HG03432 (cell line): ENCODE data around the gene MEAK7.
A peak's percentile ranks its signal among the peaks of the same experiment; 100 is the strongest.

ENCODE experiments used
- ATAC-seq: cut with Tn5 transposase; IDR thresholded peaks from one replicate; pipeline ENCODE4 v1.9.1; 2021; ENCODE audit warnings: mild to moderate bottlenecking, moderate library complexity; ENCODE audit not compliant: unreplicated experiment

MEAK7 gene

GRCh38 chr16:84513123-84513522, 8.7 kb upstream of the MEAK7 start:
- ATAC-seq = no peak

- no peak for ATAC-seq
Measured at GRCh38 chr16:84511831-84512230, 7.4 kb upstream of the MEAK7 start.

- peak; percentile 27 for ATAC-seq
Measured at GRCh38 chr16:84511180-84511800, 6.8 kb upstream of the MEAK7 start.

- no peak for ATAC-seq
Measured at GRCh38 chr16:84509032-84509950, 4.8 kb upstream of the MEAK7 start.

- ATAC-seq = no peak
Measured at GRCh38 chr16:84508502-84508901, 4.0 kb upstream of the MEAK7 start.

- ATAC-seq = no peak
Measured at GRCh38 chr16:84507011-84507982, 2.8 kb upstream of the MEAK7 start.

- ATAC-seq = no peak
Measured at GRCh38 chr16:84505249-84506187, 1.1 kb upstream of the MEAK7 start.

- ATAC-seq = peak; percentile 7
Measured at GRCh38 chr16:84503751-84504395, 586 bp downstream of the MEAK7 start.

GRCh38 chr16:84502581-84502980, 1.9 kb downstream of the MEAK7 start:
- ATAC-seq = no peak

- ATAC-seq = no peak
Measured at GRCh38 chr16:84502075-84502474, 2.4 kb downstream of the MEAK7 start.

GRCh38 chr16:84501077-84501735, 3.3 kb downstream of the MEAK7 start:
- no peak for ATAC-seq

- ATAC-seq = no peak
Measured at GRCh38 chr16:84500531-84500930, 3.9 kb downstream of the MEAK7 start.

- no peak for ATAC-seq
Measured at GRCh38 chr16:84499638-84500037, 4.8 kb downstream of the MEAK7 start.

- ATAC-seq = no peak
Measured at GRCh38 chr16:84498859-84499620, 5.4 kb downstream of the MEAK7 start.

GRCh38 chr16:84498223-84498610, 6.2 kb downstream of the MEAK7 start:
- ATAC-seq = no peak

- no peak for ATAC-seq
Measured at GRCh38 chr16:84497418-84498222, 6.8 kb downstream of the MEAK7 start.

GRCh38 chr16:84496991-84497390, 7.5 kb downstream of the MEAK7 start:
- no peak for ATAC-seq
